ENCODE measurements around the gene ITPR1.

Gene ITPR1

DNA sequence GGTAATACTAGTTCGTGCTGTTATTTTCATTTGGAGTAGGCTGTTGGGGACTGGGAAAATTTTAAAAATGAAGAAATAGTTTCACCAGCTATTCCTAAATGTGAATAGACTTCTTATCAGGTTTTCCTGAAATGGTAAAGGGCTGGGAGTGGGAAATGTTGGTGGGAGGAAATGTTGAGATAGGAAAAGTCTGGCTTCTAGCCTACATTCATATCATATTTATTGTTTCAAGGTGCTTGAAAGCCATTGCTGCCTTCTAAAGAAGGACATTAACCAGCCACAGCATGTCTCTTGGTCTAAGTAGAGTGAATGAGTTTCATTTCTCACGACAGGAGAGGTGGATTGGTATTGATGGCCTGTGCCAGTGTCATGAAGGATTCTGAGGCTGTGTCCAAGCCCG is 288.9 kb downstream of the ITPR1 start:
- no peak overlapping the region for H3K27ac ChIP-seq
- H3K27me3 ChIP-seq (replicated peaks): no peaks in the 10 kb centered on the region
- TF ChIP-seq, protein P1, sequence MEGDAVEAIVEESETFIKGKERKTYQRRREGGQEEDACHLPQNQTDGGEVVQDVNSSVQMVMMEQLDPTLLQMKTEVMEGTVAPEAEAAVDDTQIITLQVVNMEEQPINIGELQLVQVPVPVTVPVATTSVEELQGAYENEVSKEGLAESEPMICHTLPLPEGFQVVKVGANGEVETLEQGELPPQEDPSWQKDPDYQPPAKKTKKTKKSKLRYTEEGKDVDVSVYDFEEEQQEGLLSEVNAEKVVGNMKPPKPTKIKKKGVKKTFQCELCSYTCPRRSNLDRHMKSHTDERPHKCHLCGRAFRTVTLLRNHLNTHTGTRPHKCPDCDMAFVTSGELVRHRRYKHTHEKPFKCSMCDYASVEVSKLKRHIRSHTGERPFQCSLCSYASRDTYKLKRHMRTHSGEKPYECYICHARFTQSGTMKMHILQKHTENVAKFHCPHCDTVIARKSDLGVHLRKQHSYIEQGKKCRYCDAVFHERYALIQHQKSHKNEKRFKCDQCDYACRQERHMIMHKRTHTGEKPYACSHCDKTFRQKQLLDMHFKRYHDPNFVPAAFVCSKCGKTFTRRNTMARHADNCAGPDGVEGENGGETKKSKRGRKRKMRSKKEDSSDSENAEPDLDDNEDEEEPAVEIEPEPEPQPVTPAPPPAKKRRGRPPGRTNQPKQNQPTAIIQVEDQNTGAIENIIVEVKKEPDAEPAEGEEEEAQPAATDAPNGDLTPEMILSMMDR (IDR thresholded peaks at IDR 0.05; ENCODE audit: low read depth, low read length, missing control alignments): no peak
- no peak overlapping the region for H3K4me3 ChIP-seq (ENCODE audit: low read depth, low read length)
- no peaks in the 10 kb centered on the region for H3K36me3 ChIP-seq (replicated peaks)
- no peak for DNase-seq
- in situ Hi-C loops (cut with HindIII; ENCODE audit: low pct_ligation_motif_present, low sequenced_read_pairs): no loop called here

DNA sequence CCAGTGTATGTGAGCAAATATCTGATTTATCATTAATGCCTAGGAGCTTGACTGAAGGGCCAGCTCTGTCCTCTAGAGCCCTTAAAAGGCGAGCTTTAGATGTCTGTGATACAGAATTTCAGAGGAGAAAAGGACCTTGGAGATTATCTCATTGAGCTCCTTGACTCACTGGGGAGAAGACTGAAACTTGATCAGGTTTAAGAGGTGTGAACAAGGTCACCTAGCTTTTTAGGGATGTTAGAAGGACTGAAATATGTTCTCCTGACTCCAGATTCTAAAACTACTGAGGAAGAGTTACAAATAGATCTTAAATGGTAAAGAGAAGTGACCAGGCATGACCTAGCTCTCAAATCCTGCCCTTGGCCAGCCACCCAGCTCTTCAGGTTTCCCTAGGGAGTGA is 292.4 kb downstream of the ITPR1 start:
- TF ChIP-seq, protein P1 (IDR thresholded peaks at IDR 0.05; ENCODE audit: low read depth, low read length, missing control alignments): no peak
- Histone ChIP-seq H3K27me3 (replicated peaks) (no peaks in the 10 kb centered on the region), H3K36me3 (replicated peaks) (no peaks in the 10 kb centered on the region), H3K27ac (no peak overlapping the region), H3K4me3 (ENCODE audit: low read depth, low read length) (no peak overlapping the region)
- DNase-seq: no peak
- in situ Hi-C loops (cut with HindIII; ENCODE audit: low pct_ligation_motif_present, low sequenced_read_pairs): no loop called here

DNA sequence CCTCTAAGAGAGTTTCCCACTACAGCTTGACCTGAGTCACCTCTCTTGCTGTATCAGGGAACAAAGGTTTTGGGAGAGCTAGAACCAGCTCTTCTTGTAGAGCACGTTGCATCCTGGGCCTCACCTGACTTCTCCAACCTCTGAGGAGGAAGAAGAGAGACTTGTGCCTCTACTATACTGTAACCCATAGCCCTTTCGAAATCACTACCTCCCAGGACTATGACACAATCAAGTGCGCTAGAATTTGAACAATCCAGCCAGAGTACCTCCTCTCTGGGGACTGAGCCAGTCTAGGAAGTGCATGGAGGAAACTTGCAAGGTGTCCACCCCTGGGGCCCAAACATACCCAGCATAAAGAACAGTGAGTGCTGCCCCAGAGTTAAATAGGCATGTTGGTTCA is 293.3 kb downstream of the ITPR1 start:
- TF ChIP-seq, protein P1 (IDR thresholded peaks at IDR 0.05; ENCODE audit: low read depth, low read length, missing control alignments): no peak
- H3K36me3 ChIP-seq (replicated peaks): no peaks in the 10 kb centered on the region
- H3K27ac ChIP-seq: no peak overlapping the region
- H3K27me3 ChIP-seq (replicated peaks): no peaks in the 10 kb centered on the region
- in situ Hi-C loops (cut with HindIII; ENCODE audit: low pct_ligation_motif_present, low sequenced_read_pairs): no loop called here
- DNase-seq: no peak
- no peak overlapping the region for H3K4me3 ChIP-seq (ENCODE audit: low read depth, low read length)

DNA sequence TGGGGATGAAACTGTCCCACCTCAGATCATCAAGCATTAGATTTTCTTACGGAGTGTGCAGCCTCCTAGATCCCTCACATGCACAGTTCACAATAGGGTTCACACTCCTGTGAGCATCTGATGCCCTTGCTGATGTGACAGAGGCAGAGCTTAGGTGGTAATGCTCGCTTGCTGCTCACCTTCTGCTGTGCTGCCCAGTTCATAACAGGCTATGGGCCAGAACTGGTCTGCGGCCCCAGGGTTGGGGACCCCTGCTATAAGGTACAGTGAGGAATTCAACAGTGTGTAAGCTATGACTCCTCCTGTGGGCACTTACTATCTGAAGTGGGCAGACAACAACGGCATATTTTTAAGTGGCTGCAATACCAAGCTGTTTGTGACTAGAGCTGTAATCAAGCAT is 298.2 kb downstream of the ITPR1 start:
- in situ Hi-C loops (cut with HindIII; ENCODE audit: low pct_ligation_motif_present, low sequenced_read_pairs): no loop called here
- TF ChIP-seq, protein P1 (IDR thresholded peaks at IDR 0.05; ENCODE audit: low read depth, low read length, missing control alignments): no peak
- DNase-seq: no peak
- H3K27me3 ChIP-seq (replicated peaks): no peaks in the 10 kb centered on the region
- H3K4me3 ChIP-seq (ENCODE audit: low read depth, low read length): no peak overlapping the region
- no peaks in the 10 kb centered on the region for H3K36me3 ChIP-seq (replicated peaks)
- H3K27ac ChIP-seq: no peak overlapping the region

DNA sequence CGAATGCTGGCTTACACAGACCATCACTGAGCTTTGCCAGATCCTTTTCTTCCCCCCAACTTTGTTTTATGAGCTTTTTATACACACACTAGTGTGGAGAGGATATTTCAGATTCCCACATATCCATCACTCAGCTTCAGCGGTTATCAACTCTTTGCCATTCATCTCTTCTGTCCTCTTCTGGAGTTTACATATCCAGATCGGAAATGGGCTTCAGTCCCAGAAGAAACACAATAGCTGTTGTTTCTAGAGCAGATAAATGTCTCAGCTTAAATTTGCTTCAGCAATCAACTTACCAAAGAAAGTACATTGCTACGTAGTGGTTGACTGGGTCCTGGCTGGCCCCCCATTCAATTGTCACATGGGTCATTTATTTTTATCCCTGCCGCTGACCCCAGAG is 300.2 kb downstream of the ITPR1 start:
- no peak for DNase-seq
- Histone ChIP-seq H3K4me3 (ENCODE audit: low read depth, low read length) (no peak overlapping the region), H3K27ac (no peak overlapping the region), H3K36me3 (replicated peaks) (no peaks in the 10 kb centered on the region), H3K27me3 (replicated peaks) (no peaks in the 10 kb centered on the region)
- in situ Hi-C loops (cut with HindIII; ENCODE audit: low pct_ligation_motif_present, low sequenced_read_pairs): no loop called here
- TF ChIP-seq, protein P1 (IDR thresholded peaks at IDR 0.05; ENCODE audit: low read depth, low read length, missing control alignments): no peak

DNA sequence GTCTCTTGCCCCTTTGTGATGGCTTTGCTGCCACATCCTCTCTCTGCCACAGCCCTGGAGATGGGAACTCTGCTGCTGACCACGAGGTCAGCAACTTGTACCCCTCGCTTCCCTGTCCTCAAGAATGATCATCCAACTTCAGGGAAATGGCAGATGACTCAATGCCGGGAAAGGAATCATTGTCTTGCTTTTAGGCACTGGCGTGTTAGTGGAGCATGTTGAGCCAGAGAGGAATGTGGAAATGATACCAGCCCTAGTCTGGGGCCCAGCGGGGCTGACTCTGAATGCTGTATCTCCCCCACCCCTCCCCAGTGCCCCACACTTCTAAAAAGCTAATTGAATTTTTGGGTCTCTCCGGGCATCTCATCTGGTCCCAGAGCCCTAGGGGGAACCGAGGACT is 301.2 kb downstream of the ITPR1 start:
- H3K27me3 ChIP-seq (replicated peaks): no peaks in the 10 kb centered on the region
- no peaks in the 10 kb centered on the region for H3K36me3 ChIP-seq (replicated peaks)
- H3K4me3 ChIP-seq (ENCODE audit: low read depth, low read length): no peak overlapping the region
- in situ Hi-C loops (cut with HindIII; ENCODE audit: low pct_ligation_motif_present, low sequenced_read_pairs): no loop called here
- DNase-seq: no peak
- no peak overlapping the region for H3K27ac ChIP-seq
- TF ChIP-seq, protein P1 (IDR thresholded peaks at IDR 0.05; ENCODE audit: low read depth, low read length, missing control alignments): no peak
